Measurements from ENCODE around the gene XIRP1.
"Not testable (repeated sequence)": the region's sequence is repeated elsewhere in the genome, so short reads cannot be mapped to it uniquely, and the experiment has no call there.

The XIRP1 gene

DNA sequence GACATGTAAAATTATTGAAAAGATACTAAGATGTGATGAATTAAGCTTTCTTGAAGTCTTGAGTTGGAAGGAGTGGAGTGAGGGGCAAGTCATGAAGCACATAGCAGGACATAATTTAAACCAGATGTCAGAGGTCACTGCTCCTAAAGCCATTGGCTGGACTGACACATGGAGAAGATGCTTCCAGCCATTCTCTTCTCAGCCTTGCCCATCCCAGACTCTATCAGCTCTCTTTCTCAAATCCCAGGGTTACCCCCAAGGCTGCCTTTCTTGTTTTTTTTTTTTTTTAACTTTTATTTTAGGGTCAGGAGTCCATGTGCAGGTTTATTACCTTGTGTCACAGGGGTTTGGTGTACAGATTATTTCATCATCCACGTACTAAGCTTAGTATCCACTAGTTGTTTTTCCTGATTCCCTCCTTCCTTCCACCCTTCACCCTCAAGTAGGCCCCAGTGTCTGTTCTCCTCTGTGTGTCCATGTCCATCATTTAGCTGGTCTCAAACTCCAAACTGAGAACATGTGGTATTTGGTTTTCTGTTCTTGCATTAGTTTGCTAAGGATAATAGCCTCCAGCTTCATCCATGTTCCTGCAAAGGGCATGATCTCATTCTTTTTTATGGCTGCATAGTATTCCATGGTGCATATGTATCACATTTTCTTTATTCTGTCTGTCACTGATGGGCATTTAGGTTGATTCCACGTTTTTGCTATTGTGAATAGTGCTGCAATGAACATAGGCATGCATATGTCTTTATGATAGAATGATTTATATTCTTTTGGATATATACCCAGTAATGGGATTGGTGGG, 18.9 kb downstream of the XIRP1 start:
- no peak for DNase-seq
- TF ChIP-seq GATA1 (IDR thresholded peaks at IDR 0.05; ENCODE audit: low read depth, low read length), result no peak
- TF ChIP-seq POLR2A (IDR thresholded peaks at IDR 0.05; ENCODE audit: low read length), result no peak

DNA sequence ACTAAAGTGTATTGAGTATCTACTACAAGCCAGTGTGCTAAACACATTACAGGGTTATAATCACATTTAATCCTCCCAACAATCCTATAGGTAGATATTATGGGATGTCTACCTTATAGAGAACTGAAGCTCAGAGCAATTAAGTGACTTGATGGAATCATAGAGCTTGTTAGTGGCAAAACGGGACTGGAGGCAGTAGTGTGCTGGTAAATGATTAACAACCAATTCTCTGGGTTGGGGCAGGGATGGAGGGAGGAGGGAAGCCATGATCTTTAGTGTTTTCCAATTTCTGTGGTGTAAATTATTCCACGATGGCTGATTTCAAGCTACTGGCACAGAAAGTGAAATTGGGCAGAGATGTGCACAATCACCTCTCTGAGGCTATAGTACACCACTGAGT, 20.5 kb downstream of the XIRP1 start:
- no peak for DNase-seq
- TF ChIP-seq GATA1 (IDR thresholded peaks at IDR 0.05; ENCODE audit: low read depth, low read length) (no peak), POLR2A (IDR thresholded peaks at IDR 0.05; ENCODE audit: low read length) (no peak)

DNA sequence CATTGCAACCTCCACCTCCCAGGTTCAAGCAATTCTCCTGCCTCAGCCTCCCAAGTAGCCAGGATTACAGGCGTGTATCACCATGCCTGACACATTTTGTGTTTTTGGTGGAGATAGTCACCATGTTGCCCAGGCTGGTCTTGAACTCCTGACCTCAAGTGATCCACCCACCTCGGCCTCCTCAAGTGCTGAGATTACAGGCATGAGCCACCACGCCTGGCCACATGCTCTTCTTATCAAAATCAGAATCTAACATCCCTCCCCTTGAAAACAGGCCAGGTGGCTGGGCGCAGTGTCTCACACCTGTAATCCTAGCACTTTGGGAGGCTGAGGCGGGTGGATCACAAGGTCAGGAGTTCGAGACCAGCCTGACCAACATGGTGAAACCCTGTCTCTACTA, 21.5 kb downstream of the XIRP1 start:
- not testable (repeated sequence) for DNase-seq

DNA sequence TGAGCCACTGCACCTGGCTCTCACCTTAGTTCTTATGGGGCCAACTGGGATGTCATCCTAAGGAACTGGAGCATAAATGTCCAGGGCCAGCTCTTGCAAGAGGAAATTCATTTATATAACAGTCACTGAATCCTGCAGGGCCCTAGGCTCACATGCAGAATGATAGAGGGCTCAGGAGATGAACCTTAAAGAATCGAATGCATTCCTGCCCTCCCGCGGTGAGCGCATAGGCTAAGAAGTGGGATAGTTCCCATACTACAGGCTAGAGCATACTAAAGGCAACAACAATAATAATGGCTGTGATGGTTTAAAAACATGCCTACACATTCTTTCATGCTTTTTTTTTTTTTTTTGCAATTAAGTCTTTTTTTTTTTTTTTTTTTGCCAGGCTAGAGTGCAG, 21.9 kb downstream of the XIRP1 start:
- no peak for DNase-seq
- TF ChIP-seq GATA1 (IDR thresholded peaks at IDR 0.05; ENCODE audit: low read depth, low read length) (no peak), POLR2A (IDR thresholded peaks at IDR 0.05; ENCODE audit: low read length) (no peak)

DNA sequence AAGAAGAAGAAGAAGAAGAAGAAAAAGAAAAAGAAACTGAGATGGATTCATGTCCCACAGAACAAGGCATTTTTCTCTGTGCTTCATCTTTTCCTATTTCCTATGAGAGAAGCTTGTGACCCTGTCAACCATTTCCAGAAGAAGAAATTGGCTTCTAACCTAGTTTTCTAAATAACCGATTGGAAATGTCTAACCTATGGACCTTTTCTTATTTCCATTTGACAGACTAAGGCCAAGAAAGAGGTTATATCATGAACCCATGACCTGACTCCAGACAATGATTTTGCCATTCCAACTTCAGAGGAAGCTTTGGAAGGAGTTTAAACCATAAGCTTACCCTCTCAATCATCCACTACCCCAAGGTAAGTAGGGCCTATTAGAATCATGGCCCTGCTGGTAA, 22.7 kb downstream of the XIRP1 start:
- DNase-seq, result no peak
- no peak for TF ChIP-seq GATA1 (IDR thresholded peaks at IDR 0.05; ENCODE audit: low read depth, low read length)
- TF ChIP-seq POLR2A (IDR thresholded peaks at IDR 0.05; ENCODE audit: low read length), result no peak

DNA sequence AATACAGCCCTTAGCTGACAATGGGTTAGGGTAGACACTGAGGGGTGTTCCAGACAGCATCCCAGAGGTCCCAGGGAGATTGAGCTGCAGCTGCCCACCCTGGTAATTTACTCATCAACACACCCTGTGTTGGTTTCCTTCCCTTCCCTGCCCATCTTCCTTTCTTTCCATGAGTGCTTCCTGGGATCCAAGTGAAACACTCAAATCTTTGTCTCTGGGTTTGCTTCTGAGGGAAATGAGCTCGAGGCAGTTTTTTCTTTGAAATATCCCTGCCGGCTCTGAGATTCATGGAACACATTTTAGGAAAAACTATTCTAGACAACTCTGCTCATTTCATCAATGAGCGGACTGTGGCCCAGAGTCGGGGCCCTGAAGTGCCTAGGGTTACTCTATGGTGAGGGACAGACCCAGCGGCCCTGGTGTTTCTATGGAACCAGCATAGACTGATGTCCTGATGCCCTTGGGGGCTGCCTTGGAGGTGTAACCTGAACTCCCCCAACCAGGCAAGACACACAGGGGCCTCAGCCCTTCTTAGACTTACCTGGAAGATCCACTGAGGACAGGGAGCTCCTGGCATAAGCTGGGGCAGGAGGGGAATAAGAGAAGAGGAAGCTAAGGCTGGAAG, 24.1 kb downstream of the XIRP1 start:
- DNase-seq, result no peak
- TF ChIP-seq POLR2A (IDR thresholded peaks at IDR 0.05; ENCODE audit: low read length) (no peak), GATA1 (IDR thresholded peaks at IDR 0.05; ENCODE audit: low read depth, low read length) (no peak)

DNA sequence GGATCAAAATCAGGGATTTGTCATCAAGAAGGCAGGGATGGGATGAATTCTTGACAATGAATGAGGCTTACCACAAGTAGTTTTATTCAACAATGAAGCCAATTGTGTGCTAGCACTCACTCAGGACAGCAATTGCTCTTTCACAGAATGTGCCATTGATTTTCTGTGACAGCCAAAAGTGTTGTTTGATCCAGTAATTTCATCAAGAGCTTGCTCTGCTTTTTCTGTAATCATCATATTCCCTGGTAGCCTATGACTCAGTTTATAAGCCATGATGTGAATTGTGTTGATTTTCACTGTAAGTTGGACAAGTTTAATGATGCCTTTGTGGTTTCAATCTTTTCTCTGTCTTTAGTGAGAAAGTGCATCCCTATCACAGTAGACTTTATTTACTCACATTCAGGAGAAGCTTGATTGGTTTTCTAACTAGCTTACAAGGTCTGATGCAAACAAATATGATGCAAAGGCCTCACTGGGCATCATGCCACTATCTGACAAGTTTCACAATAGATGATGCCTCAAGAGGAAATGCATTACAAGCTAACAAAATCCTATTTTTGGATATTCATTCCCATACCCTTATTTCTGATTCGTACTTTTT, 25.4 kb downstream of the XIRP1 start:
- TF ChIP-seq GATA1 (IDR thresholded peaks at IDR 0.05; ENCODE audit: low read depth, low read length) (no peak), POLR2A (IDR thresholded peaks at IDR 0.05; ENCODE audit: low read length) (no peak)
- DNase-seq, result peak in 1 of 2 experiments; percentile 70

DNA sequence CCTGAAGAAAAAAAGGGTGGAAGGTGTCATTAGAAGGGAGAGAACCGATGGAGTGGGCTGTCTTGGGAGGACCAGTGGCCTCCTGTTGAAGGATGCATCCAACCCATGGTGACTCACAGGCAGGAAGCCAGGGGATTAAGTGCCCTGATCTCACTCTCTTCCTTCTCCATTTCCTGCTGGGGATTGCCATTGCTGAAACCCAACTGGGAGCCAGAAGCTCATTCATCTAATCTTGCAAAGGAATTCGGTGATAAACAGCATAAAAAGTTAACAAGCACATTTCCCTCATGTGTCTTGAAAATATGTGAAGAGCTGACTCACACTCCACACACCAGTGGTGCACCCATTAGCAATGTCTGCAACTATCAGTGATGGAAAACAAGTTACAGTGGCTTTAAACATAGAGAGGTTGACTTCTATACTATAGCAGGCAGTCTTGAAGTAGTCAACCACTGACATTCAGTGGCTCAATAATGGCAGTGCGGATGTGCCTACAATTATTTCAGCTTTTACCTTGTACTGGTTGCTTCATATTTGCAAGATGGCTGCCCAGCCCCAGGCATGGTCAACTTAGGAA, 26.2 kb downstream of the XIRP1 start:
- no peak for DNase-seq
- no peak for TF ChIP-seq POLR2A (IDR thresholded peaks at IDR 0.05; ENCODE audit: low read length)
- TF ChIP-seq GATA1 (IDR thresholded peaks at IDR 0.05; ENCODE audit: low read depth, low read length), result no peak

DNA sequence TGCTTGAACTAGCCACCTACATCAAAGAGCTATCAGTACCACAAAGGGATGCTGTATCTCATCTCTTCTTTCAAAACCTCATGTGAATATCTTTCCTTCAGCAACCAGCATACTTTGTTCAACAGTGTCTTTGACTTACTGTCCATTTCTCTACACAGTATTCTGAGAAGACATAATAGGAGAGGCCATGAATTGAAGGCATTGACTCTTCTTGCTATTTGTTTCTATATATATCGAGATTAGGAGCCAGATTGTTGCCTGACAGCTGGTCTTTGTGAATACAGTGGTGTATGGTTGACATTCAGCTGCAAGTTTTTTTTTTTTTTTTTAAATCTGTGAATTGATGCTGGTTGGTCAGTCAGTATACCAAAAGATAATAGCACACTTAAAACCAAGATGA, 26.9 kb downstream of the XIRP1 start:
- TF ChIP-seq POLR2A (IDR thresholded peaks at IDR 0.05; ENCODE audit: low read length), result no peak
- TF ChIP-seq GATA1 (IDR thresholded peaks at IDR 0.05; ENCODE audit: low read depth, low read length), result no peak
- no peak for DNase-seq

DNA sequence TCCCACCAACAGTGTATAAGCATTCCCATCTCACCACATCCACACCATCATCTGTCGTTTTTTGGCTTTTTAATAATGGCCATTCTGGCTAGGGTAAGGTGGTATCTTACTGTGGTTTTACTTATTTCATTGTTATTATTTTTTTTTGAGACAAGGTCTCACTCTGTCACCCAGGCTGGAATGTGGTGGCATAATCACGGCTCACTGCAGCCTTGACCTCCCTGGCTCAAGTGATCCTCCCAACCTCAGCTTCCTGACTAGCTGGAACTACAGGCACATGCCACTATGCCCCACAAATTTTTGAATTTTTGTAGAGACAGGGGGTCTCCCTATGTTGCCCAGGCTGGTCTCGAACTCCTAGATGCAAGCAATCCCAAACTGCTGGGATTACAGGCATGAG, 28.0 kb downstream of the XIRP1 start:
- TF ChIP-seq POLR2A (IDR thresholded peaks at IDR 0.05; ENCODE audit: low read length) (no peak), GATA1 (IDR thresholded peaks at IDR 0.05; ENCODE audit: low read depth, low read length) (no peak)
- no peak for DNase-seq

DNA sequence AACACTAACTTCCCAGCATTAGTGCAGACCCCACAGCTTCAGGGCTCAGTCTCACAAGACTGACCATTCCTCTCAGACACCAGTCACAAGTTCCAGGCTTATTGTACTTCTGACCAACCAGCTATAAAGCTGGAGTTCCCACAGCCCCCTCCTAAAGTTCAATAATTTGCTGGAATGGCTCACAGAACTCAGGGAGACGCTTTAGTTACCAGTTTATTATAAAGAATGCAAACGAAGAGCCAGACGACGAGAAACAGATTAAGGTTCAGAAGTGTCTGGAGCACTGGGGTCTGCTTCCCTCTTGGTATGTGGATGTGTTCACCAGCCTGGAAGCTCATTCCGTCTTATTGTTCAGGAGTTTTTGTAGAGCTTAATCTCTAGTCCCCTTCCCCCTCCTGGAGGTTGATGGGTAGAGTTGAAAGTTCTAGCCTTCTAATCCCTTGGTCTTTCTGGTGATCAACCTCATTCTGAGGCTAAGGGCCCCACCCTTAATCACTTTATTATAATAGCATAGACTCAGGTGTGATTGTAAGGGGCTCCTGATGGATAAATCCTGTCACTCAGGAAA, 34.2 kb downstream of the XIRP1 start:
- DNase-seq, result no peak
- TF ChIP-seq GATA1 (IDR thresholded peaks at IDR 0.05; ENCODE audit: low read depth, low read length) (no peak), POLR2A (IDR thresholded peaks at IDR 0.05; ENCODE audit: low read length) (no peak)

DNA sequence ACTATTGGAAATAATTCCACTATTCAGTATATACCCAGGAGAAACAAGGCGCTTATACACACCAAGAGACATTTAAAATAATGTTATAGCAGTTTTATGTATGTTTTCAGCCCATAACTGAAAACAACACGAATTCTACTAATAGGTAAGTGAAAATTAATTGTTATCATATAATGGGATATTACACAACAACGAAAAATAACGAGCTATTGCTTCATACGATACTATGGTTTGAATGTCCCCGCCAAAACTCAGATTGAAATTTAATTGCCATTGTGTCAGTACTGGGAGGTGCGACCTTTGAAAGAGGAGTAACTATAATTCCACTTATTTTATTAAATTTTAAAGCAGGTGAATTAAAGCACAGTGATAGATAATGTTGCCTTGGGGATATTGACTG, 35.0 kb downstream of the XIRP1 start:
- no peak for TF ChIP-seq POLR2A (IDR thresholded peaks at IDR 0.05; ENCODE audit: low read length)
- no peak for TF ChIP-seq GATA1 (IDR thresholded peaks at IDR 0.05; ENCODE audit: low read depth, low read length)
- no peak for DNase-seq

DNA sequence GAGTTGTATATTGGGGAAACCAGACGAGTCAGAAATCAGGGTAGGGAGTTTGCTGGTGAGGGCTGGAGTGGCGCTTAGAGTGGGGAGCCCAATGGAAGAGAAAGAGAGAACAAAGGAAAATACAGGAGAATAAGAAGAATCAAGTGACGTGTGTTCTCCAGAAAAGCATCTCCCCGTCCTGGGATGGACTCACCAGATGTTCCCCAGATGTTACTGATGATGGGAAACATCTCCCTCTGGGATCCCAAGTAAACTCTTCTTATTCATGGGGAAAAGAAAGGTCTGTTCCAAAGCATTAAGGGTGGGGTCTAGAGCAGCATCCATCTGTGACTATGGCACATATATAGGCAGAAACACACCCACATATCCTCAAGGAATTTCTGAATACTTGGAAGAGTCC, 36.0 kb downstream of the XIRP1 start:
- TF ChIP-seq POLR2A (IDR thresholded peaks at IDR 0.05; ENCODE audit: low read length), result no peak
- no peak for TF ChIP-seq GATA1 (IDR thresholded peaks at IDR 0.05; ENCODE audit: low read depth, low read length)
- no peak for DNase-seq

Measured in erythroblast (primary cell).